SKM-1 (cell line): Measurements from ENCODE around the gene LCAT.
"Not testable (repeated sequence)": the region's sequence is repeated elsewhere in the genome, so short reads cannot be mapped to it uniquely, and the experiment has no call there.

ENCODE experiments used
- DNase-seq: peaks from one replicate; lab custom pipeline; 2025; ENCODE audit not compliant: unreplicated experiment; lab: John Stamatoyannopoulos, UW

Gene LCAT

GRCh38 chr16:67915831-67916723 is 27.8 kb downstream of the LCAT start:
- DNase-seq = no peak

GRCh38 chr16:67915496-67915769 is 28.5 kb downstream of the LCAT start:
- not testable (repeated sequence) for DNase-seq

- DNase-seq = no peak
These were observed 29.0 kb downstream of the LCAT start for GRCh38 chr16:67914758-67915495.

GRCh38 chr16:67910158-67910557 is 33.8 kb downstream of the LCAT start:
- DNase-seq = no peak

- DNase-seq = no peak
These were observed 34.7 kb downstream of the LCAT start for GRCh38 chr16:67909056-67909742.

GRCh38 chr16:67907397-67908180 is 36.3 kb downstream of the LCAT start:
- DNase-seq = no peak

GRCh38 chr16:67902831-67903230 is 41.1 kb downstream of the LCAT start:
- DNase-seq = no peak

- DNase-seq = no peak
These were observed 42.2 kb downstream of the LCAT start for GRCh38 chr16:67901734-67902133.

GRCh38 chr16:67897231-67897630 is 46.7 kb downstream of the LCAT start:
- no peak for DNase-seq

GRCh38 chr16:67893743-67894399 is 50.0 kb downstream of the LCAT start:
- DNase-seq = no peak

- DNase-seq = peak; percentile 97
These were observed 50.8 kb downstream of the LCAT start, which contains the start of gene PSKH1 for GRCh38 chr16:67892899-67893742. TSS of gene PSKH1 (plus strand) at chr16:67893254. CDS start at chr16:67908750, 15,496 bp downstream.

GRCh38 chr16:67892375-67892774 is 51.5 kb downstream of the LCAT start:
- DNase-seq = no peak
